Measurements from ENCODE around the gene TASP1. TPM values are rescaled to one million over a fixed set of nuclear protein-coding genes. Genes with fewer than 3 reads are reported as not detected.

Gene TASP1
- total and polyA plus RNA-seq, 10 of the 15 experiments (the other 5 are each of a cell fraction or from before 2014, with no cell fraction given), result 7.4 to 17.8 (median 10.5) TPM

GRCh38 chr20:13492001-13492481, 146.7 kb downstream of the TASP1 start:
- DNase-seq (ENCODE audit: low read depth, low spot score), result no peak
- Histone ChIP-seq H2AFZ (ENCODE audit: control insufficient read depth, low read depth, low read length) (no peak overlapping the region), H3K9ac (ENCODE audit: control insufficient read depth, insufficient read depth, low read length) (no peak overlapping the region), H3K27ac (ENCODE audit: control insufficient read depth, insufficient read depth) (no peak overlapping the region), H3K4me2 (ENCODE audit: control insufficient read depth, insufficient read depth) (no peak overlapping the region), H3K4me1 (ENCODE audit: control insufficient read depth, insufficient read depth, low read length) (no peaks in the 10 kb centered on the region), H3K79me2 (ENCODE audit: control insufficient read depth, insufficient read depth, low read length) (no peaks in the 10 kb centered on the region), H3K9me3 (replicated peaks; ENCODE audit: control insufficient read depth, insufficient read depth, low read length) (no peaks in the 10 kb centered on the region), H3K4me3 (no peak overlapping the region), H4K20me1 (ENCODE audit: control insufficient read depth, insufficient read depth) (no peaks in the 10 kb centered on the region), H3K36me3 (ENCODE audit: control insufficient read depth in 2 of 2, insufficient read depth in 2 of 2, low read length in 1 of 2) (no peaks in the 10 kb centered on the region), H3K27me3 (replicated peaks in 1 of 2; ENCODE audit: control insufficient read depth in 2 of 2, insufficient read depth in 2 of 2, low read length in 1 of 2) (no peaks in the 10 kb centered on the region)
- ChIA-PET POLR2A (interaction anchor here (0.7 kb wide), 1 partner anchor 1634 kb away, joined by 4 read pairs; no protein-coding TSS in a partner anchor), CTCF (interaction anchor here (1.0 kb wide), 1 partner anchor 15 kb away, joined by 3 read pairs; no protein-coding TSS in a partner anchor), RAD21 (ENCODE audit: unreplicated experiment) (no interaction called here), SMC1A (ENCODE audit: uncharacterized antibody, unreplicated experiment) (interaction anchor here (0.9 to 1.5 kb wide), 3 partner anchors 33 to 55 kb away, joined by 3 read pairs; no protein-coding TSS in a partner anchor)
- intact Hi-C loops (cut with micrococcal nuclease; ENCODE audit: unreplicated experiment) (no loop called here), in situ Hi-C loops (cut with MboI) (no loop called here)
- FAIRE-seq, result no peak
- ATAC-seq, result no peak
- WGBS (ENCODE audit: insufficient coverage, insufficient replicate concordance, low lambda C conversion rate, missing lambda C conversion rate), result 87% methylated on average over 3 of the region's 3 CpGs
- BruUV-seq (replicated peaks), result no TSS peak
- TF ChIP-seq EGR1 (IDR thresholded peaks at IDR 0.05; ENCODE audit: borderline replicate concordance in 1 of 2, low read depth in 2 of 2, low read length in 2 of 2), result no peak
- TF ChIP-seq BCL3 (IDR thresholded peaks at IDR 0.05; ENCODE audit: borderline replicate concordance, insufficient read depth, low read depth, low read length, poor library complexity, severe bottlenecking), result no peak
- TF ChIP-seq HDAC6 (IDR thresholded peaks at IDR 0.05; ENCODE audit: unreplicated experiment), result no peak
- TF ChIP-seq TCF12 (IDR thresholded peaks at IDR 0.05; ENCODE audit: low read depth, low read length), result no peak
- TF ChIP-seq NR2C1 (IDR thresholded peaks at IDR 0.05), result no peak
- TF ChIP-seq ATF2 (IDR thresholded peaks at IDR 0.05; ENCODE audit: low read length), result no peak
- TF ChIP-seq NKRF (conservative IDR thresholded peaks at IDR 0.05), result no peak
- TF ChIP-seq MAX (IDR thresholded peaks at IDR 0.05; ENCODE audit: low read depth, low read length), result no peak
- TF ChIP-seq PAX8 (IDR thresholded peaks at IDR 0.05), result no peak
- no peak for TF ChIP-seq SIN3A (IDR thresholded peaks at IDR 0.05; ENCODE audit: low read depth, low read length)
- TF ChIP-seq ZNF217 (IDR thresholded peaks at IDR 0.05), result no peak
- no peak for TF ChIP-seq ZSCAN29 (IDR thresholded peaks at IDR 0.05)
- no peak for TF ChIP-seq STAT3 (IDR thresholded peaks at IDR 0.05; ENCODE audit: low read depth, low read length)
- no peak for TF ChIP-seq RCOR1 (conservative IDR thresholded peaks at IDR 0.05; ENCODE audit: low read depth, low read length)
- TF ChIP-seq FOXM1 (IDR thresholded peaks at IDR 0.05; ENCODE audit: low read depth, low read length), result no peak
- TF ChIP-seq KAT2A (conservative IDR thresholded peaks at IDR 0.05; ENCODE audit: control insufficient read depth, low read depth, low read length), result no peak

Data from GM12878 (cell line).